Erythroblast (primary cell): ENCODE results near the gene FSCN2.

ENCODE experiments used
- GATA1 ChIP-seq: IDR thresholded peaks from 2 replicates; pipeline ENCODE4 v1.6.1; 2011; ENCODE audit warnings: low read depth, mild to moderate bottlenecking, control low read depth, low read length, moderate library complexity
- POLR2A ChIP-seq: IDR thresholded peaks from 2 replicates; pipeline ENCODE4 v1.6.1; 2011; ENCODE audit warnings: mild to moderate bottlenecking, low read length

DNA sequence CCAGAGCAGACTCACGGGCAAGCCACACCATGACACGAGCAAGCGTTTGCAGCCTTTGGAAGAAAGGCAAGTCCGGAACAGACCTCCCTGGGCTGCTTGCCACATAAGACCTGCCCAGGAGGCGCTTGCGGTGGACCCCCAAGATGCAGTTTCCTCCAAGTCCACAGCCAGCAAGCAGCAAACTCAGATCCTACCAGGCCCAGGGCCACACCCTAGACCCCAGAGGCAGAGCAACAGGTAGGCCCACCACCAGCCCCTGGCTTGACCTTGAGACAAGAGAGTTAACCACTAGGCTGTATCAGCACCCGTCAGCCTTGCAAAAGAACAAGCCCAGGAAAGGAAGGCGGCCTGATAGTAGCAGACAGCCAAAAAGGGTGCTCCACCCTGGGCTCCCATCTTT is 21.6 kb downstream of the FSCN2 start:
- TF ChIP-seq POLR2A: no peak
- TF ChIP-seq GATA1: no peak
